Activated CD8-positive, alpha-beta T cell treated with anti-CD3 and anti-CD28 coated beads, Interleukin-2, amount 10 ng/mL, durations not matched to agents 7 days and 5 days (primary cell): ENCODE data around the gene LRP11. TPM values are rescaled to one million over a fixed set of nuclear protein-coding genes. Genes with fewer than 3 reads are reported as not detected.

Source experiments
- ATAC-seq: fragments of 150-1000 bp; cut with Tn5 transposase; one replicate; pipeline ENCODE4 v1.10.0; 2021; ENCODE audit warnings: moderate library complexity
- CTCF ChIA-PET: fragments of 350-600 bp; sonication (Branson Sonifier 250); formaldehyde crosslinking; loops from one replicate; lab custom pipeline; 2021; ENCODE audit warnings: antibody characterized with exemption; lab: Charles Lee
- POLR2A ChIA-PET: fragments of 350-600 bp; sonication (Branson Sonifier 250); formaldehyde crosslinking; loops from one replicate; lab custom pipeline; 2021; ENCODE audit warnings: antibody characterized with exemption; lab: Charles Lee
- DNase-seq: peaks from one replicate; pipeline ENCODE4 v3.0.0-alpha.2; 2020
- H3K27ac Mint-ChIP-seq: one replicate; pipeline ENCODE4 v1.8.0; 2021; ENCODE audit warnings: mild to moderate bottlenecking, mixed read lengths
- H3K27me3 Mint-ChIP-seq: one replicate; pipeline ENCODE4 v1.8.0; 2021; ENCODE audit warnings: low read depth, mixed read lengths
- H3K36me3 Mint-ChIP-seq: one replicate; pipeline ENCODE4 v1.8.0; 2021; ENCODE audit warnings: low read depth, mixed read lengths
- H3K4me1 Mint-ChIP-seq: one replicate; pipeline ENCODE4 v1.8.0; 2021; ENCODE audit warnings: low read depth, mixed read lengths
- H3K4me3 Mint-ChIP-seq: one replicate; pipeline ENCODE4 v1.8.0; 2021; ENCODE audit warnings: mild to moderate bottlenecking, mixed read lengths
- H3K9me3 Mint-ChIP-seq: one replicate; pipeline ENCODE4 v1.8.0; 2022; ENCODE audit warnings: mixed read lengths; ENCODE audit not compliant: insufficient read depth
- total RNA-seq, 2 experiments: library from RNA; stranded (reverse); gene quantifications; one replicate each; pipeline ENCODE4 v1.2.3, GENCODE V29; 2021

Gene LRP11
- total RNA-seq, 2 experiments from 2014 or later = 1.4 to 2.2 TPM

DNA sequence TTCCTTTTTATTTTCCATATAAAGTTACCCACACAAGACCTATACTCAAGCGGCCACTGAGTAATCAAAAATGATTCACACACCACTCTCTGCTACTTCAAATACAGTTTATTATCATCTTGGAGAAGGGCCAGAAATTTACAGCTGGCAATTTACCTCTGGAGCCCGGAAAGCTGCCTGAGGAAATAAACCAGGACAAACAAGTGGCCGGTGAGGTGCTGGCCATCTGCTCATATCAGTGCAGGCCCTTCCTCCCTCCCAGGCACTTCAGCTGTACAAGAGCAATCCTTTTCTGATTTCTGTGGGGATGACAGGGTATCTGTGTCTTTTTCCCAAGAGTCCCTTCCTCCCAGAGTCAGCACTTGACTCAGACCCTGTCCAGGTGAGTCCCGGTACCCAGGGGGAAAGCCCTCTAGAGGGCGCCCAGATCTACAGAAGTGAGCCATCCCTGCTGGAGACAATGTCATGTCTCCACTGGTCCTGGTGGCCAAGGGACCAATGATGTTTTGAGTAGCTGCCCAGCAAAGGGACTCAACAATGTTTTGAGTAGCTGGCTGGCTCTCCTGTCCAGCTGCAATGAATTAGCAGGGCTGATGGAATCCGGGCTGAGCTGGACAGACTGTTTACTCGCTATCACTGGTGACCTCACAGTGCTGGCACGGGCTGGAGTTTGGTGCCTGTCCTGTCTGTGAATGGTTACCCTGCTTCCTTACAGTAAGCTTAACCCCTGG, 23.6 kb downstream of the LRP11 start:
- peaks cover 11% of the 10 kb centered on the region for H3K27me3 Mint-ChIP-seq
- H3K36me3 Mint-ChIP-seq = no peaks in the 10 kb centered on the region
- ChIA-PET CTCF (interaction anchor here (0.6 to 2.0 kb wide), 7 partner anchors 10 to 176 kb away, joined by 3 to 12 read pairs (median 3); no protein-coding TSS in a partner anchor), POLR2A (no interaction called here)
- no peaks in the 10 kb centered on the region for H3K4me1 Mint-ChIP-seq
- no peak overlapping the region for H3K4me3 Mint-ChIP-seq
- H3K9me3 Mint-ChIP-seq = no peaks in the 10 kb centered on the region
- H3K27ac Mint-ChIP-seq = no peak overlapping the region
- ATAC-seq (peak; percentile 85), DNase-seq (peak; percentile 63)

DNA sequence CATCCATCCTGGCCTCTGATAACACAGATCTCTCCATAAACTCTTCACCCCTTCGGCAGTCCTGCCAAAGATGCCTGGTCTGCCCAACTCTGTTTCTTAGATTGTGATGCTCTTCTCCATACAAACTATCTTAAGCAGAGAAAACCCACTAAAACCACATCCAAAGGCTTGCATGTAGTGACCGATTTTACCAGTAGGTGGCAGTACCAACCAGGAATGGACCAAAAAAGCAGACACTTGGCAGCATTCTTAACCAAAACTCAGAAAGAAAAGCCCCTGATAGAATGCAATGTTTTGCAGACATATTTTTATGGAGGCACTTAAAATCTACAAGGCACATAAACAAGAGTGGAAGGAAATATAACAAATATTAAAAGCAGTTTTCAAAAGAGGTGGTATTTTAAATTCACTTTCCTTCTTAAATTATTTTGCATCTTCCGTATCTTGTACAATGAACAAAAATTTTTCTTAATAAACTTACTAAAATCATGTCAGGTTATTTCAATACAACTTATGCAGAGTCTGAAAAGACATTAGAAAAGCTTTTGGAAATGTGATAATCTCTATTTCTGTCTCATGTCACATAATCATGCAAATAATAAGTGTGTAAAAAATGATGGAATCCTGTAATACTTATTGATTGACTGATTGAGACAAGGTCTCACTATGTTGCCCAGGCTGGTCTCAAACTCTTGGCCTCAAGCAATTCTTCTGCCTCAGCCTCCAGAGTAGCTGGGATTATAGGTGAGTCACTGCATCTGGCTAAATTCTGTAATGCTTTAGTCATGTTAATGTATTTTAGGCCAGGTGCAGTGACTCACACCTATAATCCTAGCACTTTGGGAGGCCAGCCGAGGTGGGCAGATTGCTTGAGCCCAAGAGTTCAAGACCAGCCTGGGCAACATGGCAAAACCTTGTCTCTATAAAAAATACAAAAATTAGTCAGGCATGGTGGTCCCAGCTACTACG, 29.4 kb downstream of the LRP11 start:
- Mint-ChIP-seq H3K4me1 (peaks cover 2% of the 10 kb centered on the region), H3K4me3 (no peak overlapping the region), H3K9me3 (no peaks in the 10 kb centered on the region), H3K27ac (no peak overlapping the region), H3K36me3 (no peaks in the 10 kb centered on the region), H3K27me3 (peaks cover 5% of the 10 kb centered on the region)
- ATAC-seq (peak; percentile 64), DNase-seq (peak; percentile 84)
- CTCF ChIA-PET = interaction anchor here (0.7 to 3.5 kb wide), 15 partner anchors 9 to 182 kb away, joined by 3 to 18 read pairs (median 4); no protein-coding TSS in a partner anchor
- POLR2A ChIA-PET = no interaction called here

GRCh38 chr6:149833651-149834050, 30.5 kb downstream of the LRP11 start:
- Mint-ChIP-seq H3K9me3 (no peaks in the 10 kb centered on the region), H3K27me3 (peaks cover 5% of the 10 kb centered on the region), H3K4me1 (peaks cover 2% of the 10 kb centered on the region), H3K4me3 (no peak overlapping the region), H3K27ac (no peak overlapping the region), H3K36me3 (no peaks in the 10 kb centered on the region)
- ATAC-seq (no peak), DNase-seq (no peak)
- CTCF ChIA-PET = interaction anchor here (1.3 to 3.5 kb wide), 5 partner anchors 9 to 183 kb away, joined by 3 to 18 read pairs (median 5); no protein-coding TSS in a partner anchor
- POLR2A ChIA-PET = no interaction called here

GRCh38 chr6:149831308-149831820, 32.8 kb downstream of the LRP11 start:
- H3K27me3 Mint-ChIP-seq = peaks cover 7% of the 10 kb centered on the region
- DNase-seq (no peak), ATAC-seq (no peak)
- ChIA-PET POLR2A (no interaction called here), CTCF (interaction anchor here (1.4 to 1.7 kb wide), 3 partner anchors 10 to 186 kb away, joined by 4 to 5 read pairs (median 5); no protein-coding TSS in a partner anchor)
- no peaks in the 10 kb centered on the region for H3K9me3 Mint-ChIP-seq
- no peak overlapping the region for H3K4me3 Mint-ChIP-seq
- no peak overlapping the region for H3K27ac Mint-ChIP-seq
- H3K36me3 Mint-ChIP-seq = no peaks in the 10 kb centered on the region
- peaks cover 2% of the 10 kb centered on the region for H3K4me1 Mint-ChIP-seq

DNA sequence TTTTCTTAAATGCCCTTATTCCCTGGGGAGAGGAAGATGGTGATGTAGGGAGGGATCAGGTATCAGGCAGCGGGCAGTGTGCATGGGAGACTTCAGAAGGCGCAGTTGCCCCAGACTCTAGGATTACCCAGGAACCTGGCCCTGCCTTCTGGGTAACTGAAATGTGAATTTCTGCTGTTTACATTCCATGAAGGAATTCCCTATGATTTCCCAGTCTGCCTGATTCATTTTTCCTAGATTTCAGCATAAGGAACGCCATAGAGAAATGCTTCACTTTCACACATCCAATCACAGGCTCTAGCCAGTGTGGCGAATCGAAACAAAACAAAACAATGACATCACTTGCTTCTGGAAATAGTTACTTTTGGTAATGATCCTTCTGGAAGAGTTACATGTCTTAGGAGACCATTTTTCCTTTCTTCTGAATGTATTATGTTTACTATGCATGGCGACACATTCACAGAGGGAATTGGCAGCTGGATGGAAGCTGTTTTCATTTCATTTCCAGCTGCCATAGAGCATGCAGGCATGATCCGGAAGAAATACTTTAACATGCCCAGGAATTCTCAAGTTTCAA, 33.3 kb downstream of the LRP11 start:
- ATAC-seq (no peak), DNase-seq (no peak)
- Mint-ChIP-seq H3K4me3 (no peak overlapping the region), H3K9me3 (no peaks in the 10 kb centered on the region), H3K36me3 (no peaks in the 10 kb centered on the region), H3K27ac (no peak overlapping the region), H3K27me3 (peaks cover 7% of the 10 kb centered on the region), H3K4me1 (peaks cover 2% of the 10 kb centered on the region)
- ChIA-PET POLR2A (no interaction called here), CTCF (interaction anchor here (1.7 kb wide), 2 partner anchors 9 to 186 kb away, joined by 5 read pairs; no protein-coding TSS in a partner anchor)

- Mint-ChIP-seq H3K9me3 (no peaks in the 10 kb centered on the region), H3K36me3 (no peaks in the 10 kb centered on the region), H3K27me3 (peaks cover 8% of the 10 kb centered on the region), H3K4me3 (no peak overlapping the region), H3K27ac (no peak overlapping the region), H3K4me1 (no peaks in the 10 kb centered on the region)
- ChIA-PET CTCF (interaction anchor here (1.0 to 1.5 kb wide), 3 partner anchors 9 to 103 kb away, joined by 3 to 8 read pairs (median 4); no protein-coding TSS in a partner anchor), POLR2A (interaction anchor here (1.0 kb wide), 1 partner anchor 177 kb away, joined by 3 read pairs; no protein-coding TSS in a partner anchor)
- ATAC-seq (no peak), DNase-seq (no peak)
Observed at GRCh38 chr6:149825292-149825691, 38.9 kb downstream of the LRP11 start.

GRCh38 chr6:149823013-149823412, 41.1 kb downstream of the LRP11 start:
- ChIA-PET CTCF (interaction anchor here (2.1 kb wide), 1 partner anchor 10 kb away, joined by 5 read pairs; no protein-coding TSS in a partner anchor), POLR2A (no interaction called here)
- ATAC-seq = no peak
- Mint-ChIP-seq H3K9me3 (no peaks in the 10 kb centered on the region), H3K27ac (no peak overlapping the region), H3K36me3 (no peaks in the 10 kb centered on the region), H3K27me3 (peaks cover 8% of the 10 kb centered on the region), H3K4me1 (no peaks in the 10 kb centered on the region), H3K4me3 (no peak overlapping the region)
- DNase-seq = no peak

- no peaks in the 10 kb centered on the region for H3K36me3 Mint-ChIP-seq
- no peaks in the 10 kb centered on the region for H3K4me1 Mint-ChIP-seq
- no peaks in the 10 kb centered on the region for H3K9me3 Mint-ChIP-seq
- no peak overlapping the region for H3K4me3 Mint-ChIP-seq
- ATAC-seq (no peak), DNase-seq (no peak)
- ChIA-PET CTCF (interaction anchor here (0.9 to 1.6 kb wide), 3 partner anchors 10 to 98 kb away, joined by 4 to 5 read pairs (median 4); no protein-coding TSS in a partner anchor), POLR2A (interaction anchor here (1.2 kb wide), 1 partner anchor 10 kb away, joined by 3 read pairs; no protein-coding TSS in a partner anchor)
- no peak overlapping the region for H3K27ac Mint-ChIP-seq
- H3K27me3 Mint-ChIP-seq = peaks cover 7% of the 10 kb centered on the region
Observed at GRCh38 chr6:149821492-149821891, 42.7 kb downstream of the LRP11 start.

DNA sequence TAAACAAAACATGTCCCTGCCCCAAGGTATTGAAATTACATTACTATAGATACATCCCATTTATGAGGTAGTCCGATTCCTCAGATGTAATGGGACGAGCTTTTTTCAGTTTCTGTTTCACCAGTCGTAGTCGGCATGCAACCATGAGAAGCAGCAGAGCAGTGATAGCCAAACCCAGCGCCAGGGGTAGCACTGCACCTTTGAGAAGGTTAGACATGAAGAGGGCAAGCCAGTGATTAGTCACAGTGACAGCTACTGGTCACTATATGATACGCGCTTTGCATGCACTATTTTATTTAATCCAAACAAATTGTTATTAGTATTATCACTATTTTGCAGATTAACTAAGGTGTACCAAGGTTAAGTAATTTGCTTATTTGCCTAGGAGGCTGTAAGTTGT, 43.7 kb downstream of the LRP11 start:
- CTCF ChIA-PET = interaction anchor here (1.0 to 1.3 kb wide), 2 partner anchors 9 to 74 kb away, joined by 3 to 4 read pairs; partner anchors contain the start of gene NUP43
- H3K4me1 Mint-ChIP-seq = no peaks in the 10 kb centered on the region
- H3K27ac Mint-ChIP-seq = no peak overlapping the region
- ATAC-seq (no peak), DNase-seq (no peak)
- H3K9me3 Mint-ChIP-seq = no peaks in the 10 kb centered on the region
- no peaks in the 10 kb centered on the region for H3K36me3 Mint-ChIP-seq
- peaks cover 6% of the 10 kb centered on the region for H3K27me3 Mint-ChIP-seq
- POLR2A ChIA-PET = no interaction called here
- H3K4me3 Mint-ChIP-seq = no peak overlapping the region

DNA sequence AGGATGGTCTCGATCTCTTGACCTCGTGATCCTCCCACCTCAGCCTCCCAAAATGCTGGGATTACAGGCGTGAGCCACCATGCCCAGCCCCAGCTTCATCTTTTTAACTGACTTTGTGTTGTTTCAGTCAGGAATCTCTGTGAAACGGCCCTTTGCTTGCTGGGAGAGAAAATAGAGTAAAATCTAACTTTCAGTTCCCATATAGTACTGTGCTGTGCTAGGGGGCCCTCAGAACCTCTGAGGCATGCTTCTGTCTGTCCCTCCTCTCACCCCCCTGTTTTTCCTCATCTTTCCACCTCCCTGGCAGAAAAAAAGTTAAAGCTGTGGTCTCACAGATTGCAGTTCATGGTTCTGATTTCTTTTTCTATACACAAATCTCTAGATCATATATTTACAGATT, 48.4 kb downstream of the LRP11 start:
- H3K36me3 Mint-ChIP-seq = peaks cover 16% of the 10 kb centered on the region
- POLR2A ChIA-PET = no interaction called here
- ATAC-seq = no peak
- H3K27me3 Mint-ChIP-seq = no peaks in the 10 kb centered on the region
- no peak overlapping the region for H3K27ac Mint-ChIP-seq
- H3K4me3 Mint-ChIP-seq = no peak overlapping the region
- no peak for DNase-seq
- CTCF ChIA-PET = no interaction called here
- peaks cover 5% of the 10 kb centered on the region for H3K4me1 Mint-ChIP-seq
- no peaks in the 10 kb centered on the region for H3K9me3 Mint-ChIP-seq

GRCh38 chr6:149813351-149813750, 50.8 kb downstream of the LRP11 start:
- no peaks in the 10 kb centered on the region for H3K9me3 Mint-ChIP-seq
- no peak for DNase-seq
- no peak overlapping the region for H3K4me3 Mint-ChIP-seq
- peaks cover 24% of the 10 kb centered on the region for H3K36me3 Mint-ChIP-seq
- ATAC-seq = no peak
- ChIA-PET POLR2A (no interaction called here), CTCF (interaction anchor here (0.8 to 1.1 kb wide), 2 partner anchors 10 to 22 kb away, joined by 3 to 5 read pairs; no protein-coding TSS in a partner anchor)
- H3K27ac Mint-ChIP-seq = no peak overlapping the region
- H3K4me1 Mint-ChIP-seq = peaks cover 16% of the 10 kb centered on the region
- no peaks in the 10 kb centered on the region for H3K27me3 Mint-ChIP-seq
